ENCODE measurements around the gene SEC22B.
A peak's percentile ranks its signal among the peaks of the same experiment; 100 is the strongest.
"Not testable (repeated sequence)": the region's sequence is repeated elsewhere in the genome, so short reads cannot be mapped to it uniquely, and the experiment has no call there.

SEC22B gene

GRCh38 chr1:120176092-120176855 lies at the start of gene SEC22B:
Gene SEC22B (minus strand): TSS chr1:120176520. CDS start chr1:120176381, 139 bp downstream.
- peak; percentile 94 for DNase-seq

- not testable (repeated sequence) for DNase-seq
Observed at GRCh38 chr1:120217933-120218332, 41.6 kb upstream of the SEC22B start.

GRCh38 chr1:120217175-120217929 lies 41.0 kb upstream of the SEC22B start:
- not testable (repeated sequence) for DNase-seq

- DNase-seq = not testable (repeated sequence)
Observed at GRCh38 chr1:120213606-120214005, 37.3 kb upstream of the SEC22B start.

GRCh38 chr1:120210754-120211153 lies 34.4 kb upstream of the SEC22B start:
- not testable (repeated sequence) for DNase-seq

GRCh38 chr1:120196863-120197775 lies 20.8 kb upstream of the SEC22B start:
- not testable (repeated sequence) for DNase-seq

GRCh38 chr1:120188626-120189025 lies 12.3 kb upstream of the SEC22B start:
- not testable (repeated sequence) for DNase-seq

GRCh38 chr1:120182176-120182707 lies 5.9 kb upstream of the SEC22B start:
- not testable (repeated sequence) for DNase-seq

- DNase-seq = not testable (repeated sequence)
Observed at GRCh38 chr1:120179811-120180690, 3.7 kb upstream of the SEC22B start.

GRCh38 chr1:120178799-120179756 lies 2.8 kb upstream of the SEC22B start:
- no peak for DNase-seq

- DNase-seq = not testable (repeated sequence)
Observed at GRCh38 chr1:120178058-120178457, 1.7 kb upstream of the SEC22B start.

- DNase-seq = not testable (repeated sequence)
Observed at GRCh38 chr1:120175688-120176087, 632 bp downstream of the SEC22B start.

GRCh38 chr1:120164761-120165160 lies 11.6 kb downstream of the SEC22B start:
- DNase-seq = not testable (repeated sequence)

GRCh38 chr1:120162015-120162414 lies 14.3 kb downstream of the SEC22B start:
- DNase-seq = not testable (repeated sequence)

GRCh38 chr1:120158495-120158894 lies 17.8 kb downstream of the SEC22B start:
- DNase-seq = not testable (repeated sequence)

GRCh38 chr1:120158086-120158485 lies 18.2 kb downstream of the SEC22B start:
- not testable (repeated sequence) for DNase-seq

- not testable (repeated sequence) for DNase-seq
Observed at GRCh38 chr1:120150138-120150822, 26.0 kb downstream of the SEC22B start.

GRCh38 chr1:120149420-120150059 lies 26.8 kb downstream of the SEC22B start:
- not testable (repeated sequence) for DNase-seq

- not testable (repeated sequence) for DNase-seq
Observed at GRCh38 chr1:120145806-120146205, 30.5 kb downstream of the SEC22B start.

Measured in CD4-positive, alpha-beta T cell treated with Interleukin-10 for 1 hour (primary cell).